AG09309 (cell line): Measurements from ENCODE around the gene PLS1.

ENCODE experiments used
- DNase-seq: peaks from one replicate; pipeline ENCODE4 v3.0.0-alpha.2; 2010; ENCODE audit warnings: low read depth
- H3K4me3 ChIP-seq: 2 replicates; pipeline ENCODE4 v1.5.1; 2011; ENCODE audit warnings: mild to moderate bottlenecking, low read depth, low read length, moderate library complexity; ENCODE audit not compliant: control insufficient read depth
- CTCF ChIP-seq: IDR thresholded peaks from 2 replicates; pipeline ENCODE4 v1.5.1; 2011; ENCODE audit warnings: mild to moderate bottlenecking, low read depth, low read length, inconsistent platforms; ENCODE audit not compliant: insufficient read depth, control insufficient read depth; ENCODE audit errors: missing control alignments

Gene PLS1

GRCh38 chr3:142754494-142754893, 158.3 kb downstream of the PLS1 start:
- TF ChIP-seq CTCF = no peak
- no peak overlapping the region for H3K4me3 ChIP-seq
- no peak for DNase-seq
